Inflammatory macrophage (primary cell): ENCODE results near the gene PACSIN2.

Experiments
- DNase-seq, 2 donors: peaks; one replicate each; pipeline ENCODE4 v3.0.0-alpha.2; 2020 to 2022

The PACSIN2 gene

DNA sequence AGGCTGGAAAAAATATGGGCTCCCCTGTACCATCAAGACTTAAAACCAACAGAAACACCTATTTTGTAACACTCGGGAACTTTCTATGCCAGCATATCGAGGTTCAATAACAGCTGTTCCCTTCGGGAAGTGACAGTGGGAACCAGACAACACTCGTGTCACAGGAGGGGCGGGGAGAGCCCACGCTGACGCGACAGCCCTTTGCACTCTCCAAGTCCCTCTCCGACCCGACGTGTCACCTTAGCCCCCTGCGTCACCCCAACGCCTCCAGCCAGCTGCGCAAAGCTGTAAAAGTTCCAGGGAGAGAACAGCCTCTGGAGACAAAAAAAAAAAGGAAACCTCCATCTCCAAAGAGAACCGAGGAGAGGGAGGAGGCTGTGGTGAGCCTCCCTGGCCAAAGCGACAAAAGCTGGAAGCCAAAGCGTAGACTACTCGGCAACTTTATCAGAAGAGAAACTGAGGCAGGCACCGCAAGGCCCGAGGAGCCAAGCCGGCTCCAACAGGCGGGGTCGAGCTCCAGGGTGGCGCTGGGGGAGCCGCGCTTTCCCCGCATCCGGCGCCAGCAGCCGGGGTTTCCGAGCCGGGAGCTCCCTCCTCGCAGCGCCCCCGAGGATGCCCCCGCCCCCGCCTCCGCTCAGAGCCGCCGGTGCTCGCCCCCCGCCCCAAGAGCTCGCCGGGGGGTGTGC, 158.6 kb downstream of the PACSIN2 start:
- DNase-seq: peak; percentile 76 to 90

GRCh38 chr22:42855721-42856120, 159.2 kb downstream of the PACSIN2 start:
- DNase-seq: no peak

DNA sequence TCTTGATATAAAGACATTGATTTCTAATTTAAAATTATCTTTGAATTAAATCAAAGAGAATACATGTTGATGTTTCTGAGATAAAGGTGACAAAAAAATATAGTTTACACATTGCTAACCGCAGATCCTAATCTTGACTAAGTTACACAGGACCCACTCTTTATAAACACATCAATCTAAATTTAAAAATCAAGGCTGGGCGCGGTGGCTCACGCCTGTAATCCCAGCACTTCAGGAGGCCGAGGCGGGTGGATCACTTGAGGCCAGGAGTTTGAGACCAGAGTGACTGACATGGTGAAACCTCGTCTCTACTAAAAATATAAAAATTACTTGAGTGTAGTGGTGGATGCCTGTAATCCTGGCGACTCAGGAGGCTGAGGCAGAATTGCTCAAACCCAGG, 159.7 kb downstream of the PACSIN2 start:
- no peak for DNase-seq

DNA sequence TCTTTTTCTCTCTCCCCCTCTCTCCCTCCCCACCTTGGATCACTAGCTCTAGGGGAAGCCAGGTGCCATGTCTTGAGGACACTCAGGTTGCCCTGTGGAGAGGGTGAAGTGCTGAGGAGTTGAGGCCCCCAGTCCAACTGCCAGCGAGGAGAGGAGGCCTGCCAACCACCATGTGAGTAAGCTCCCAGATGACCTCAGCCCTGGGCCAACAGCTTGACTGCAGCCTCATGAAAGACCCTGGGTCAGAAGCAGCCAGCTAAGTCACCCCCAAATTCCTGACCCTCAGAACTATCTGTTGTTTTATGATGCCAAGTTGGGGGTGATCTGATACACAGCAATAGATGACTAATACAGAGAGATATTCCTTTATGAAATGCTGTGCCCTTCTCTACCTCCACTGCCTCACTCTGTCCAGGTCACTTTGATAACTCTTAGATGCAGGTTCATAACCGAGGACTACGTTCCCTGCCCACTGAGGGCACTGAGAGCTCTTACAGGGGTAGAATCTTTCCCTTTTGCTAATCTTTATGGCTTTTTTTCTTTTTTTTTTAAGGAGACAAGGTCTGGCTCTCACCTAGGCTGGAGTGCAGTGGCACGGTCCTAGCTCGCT, 165.9 kb downstream of the PACSIN2 start:
- no peak for DNase-seq

DNA sequence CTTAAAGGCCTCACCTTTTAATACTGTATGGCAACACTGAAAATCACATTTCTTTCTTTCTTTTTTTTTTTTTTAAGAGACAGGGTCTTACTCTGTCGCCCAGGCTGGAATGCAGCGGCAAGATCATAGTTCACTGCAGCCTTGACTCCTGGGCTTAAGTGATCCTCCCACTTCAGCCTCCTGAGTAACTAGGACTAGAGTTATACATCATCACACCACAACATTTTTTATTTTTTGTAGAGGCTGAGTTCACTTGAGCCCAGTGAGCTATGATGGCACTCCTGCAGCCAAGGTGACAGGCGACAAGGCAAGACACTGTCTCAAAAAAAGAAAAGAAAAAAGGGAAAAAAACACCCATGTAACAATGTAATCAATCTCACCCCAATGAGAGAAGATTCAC, 167.8 kb downstream of the PACSIN2 start:
- no peak for DNase-seq

GRCh38 chr22:42844756-42845155, 170.2 kb downstream of the PACSIN2 start:
- DNase-seq: no peak

DNA sequence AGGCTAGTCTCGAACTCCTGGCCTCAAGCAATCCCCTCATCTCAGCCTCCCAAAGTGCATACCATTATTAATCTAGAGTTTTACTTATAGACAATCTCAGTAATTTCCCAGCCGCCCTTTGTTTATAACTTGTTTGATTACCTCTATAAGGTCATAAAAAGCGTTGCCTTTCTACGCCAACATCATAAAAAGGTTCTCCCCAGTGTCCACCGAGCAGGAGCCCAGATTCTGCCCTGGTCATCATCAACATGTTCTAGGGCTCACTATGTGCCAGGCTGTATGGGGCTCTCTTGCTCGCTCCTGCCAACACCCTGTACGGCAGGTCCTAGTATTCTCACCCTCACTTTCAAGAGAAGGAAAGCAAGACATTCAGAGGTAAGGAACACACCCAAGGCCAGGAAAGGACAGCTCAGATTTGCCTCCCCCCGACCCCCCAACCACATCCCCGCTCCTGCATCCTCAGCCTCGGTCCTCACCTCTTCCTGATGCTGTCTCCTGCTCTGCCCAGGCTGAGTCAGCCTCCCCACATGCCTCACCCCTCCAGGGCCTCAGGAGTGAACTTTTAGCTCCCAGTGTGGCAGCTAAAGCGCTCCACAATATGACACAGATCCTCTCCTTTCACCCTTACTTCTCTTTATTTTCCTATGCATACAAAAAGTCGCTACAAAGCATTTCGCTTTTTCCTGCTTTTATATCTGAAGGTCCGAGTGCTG, 172.1 kb downstream of the PACSIN2 start:
- no peak for DNase-seq

GRCh38 chr22:42841444-42841843, 173.5 kb downstream of the PACSIN2 start:
- no peak for DNase-seq

DNA sequence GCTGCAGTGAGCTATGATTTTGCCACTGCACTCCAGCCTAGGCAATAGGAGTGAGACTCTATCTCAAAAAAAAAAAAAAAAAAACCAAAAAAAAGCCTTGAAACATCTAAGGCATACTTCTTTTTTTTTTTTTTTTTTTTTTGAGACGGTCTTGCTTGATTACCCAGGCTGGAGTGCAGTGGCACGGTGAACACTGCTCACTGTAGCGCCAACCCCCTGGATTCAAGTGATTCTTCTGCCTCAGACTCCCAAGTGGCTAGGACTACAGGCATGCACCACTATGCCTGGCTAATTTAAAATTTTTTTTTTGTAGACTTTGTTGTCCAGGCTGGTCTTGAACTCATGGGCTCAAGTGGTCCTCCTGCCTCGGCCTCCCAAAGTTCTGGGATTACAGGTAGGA, 177.4 kb downstream of the PACSIN2 start:
- no peak for DNase-seq

DNA sequence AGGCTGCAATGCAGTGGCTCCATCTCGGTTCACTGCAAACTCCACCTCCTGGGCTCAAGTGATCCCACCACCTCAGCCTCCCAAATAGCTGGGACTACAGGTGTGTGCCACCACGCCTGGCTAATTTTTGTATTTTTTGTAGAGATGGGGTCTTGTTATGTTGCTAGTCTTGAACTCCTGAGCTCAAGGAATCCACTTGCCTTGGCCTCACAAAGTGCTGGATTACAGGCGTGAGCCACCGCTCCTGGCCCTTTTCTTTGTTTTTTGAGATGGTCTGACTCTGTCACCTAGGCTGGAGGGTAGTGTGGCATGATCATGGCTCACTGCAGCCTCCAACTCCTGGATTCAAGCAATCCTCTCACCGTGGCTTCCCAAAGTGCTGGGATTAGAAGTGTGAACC, 178.9 kb downstream of the PACSIN2 start:
- no peak for DNase-seq

- no peak for DNase-seq
These were observed 180.6 kb downstream of the PACSIN2 start for GRCh38 chr22:42834177-42834949.

- DNase-seq: no peak
These were observed 181.8 kb downstream of the PACSIN2 start for GRCh38 chr22:42833104-42833503.

GRCh38 chr22:42831712-42832111, 183.2 kb downstream of the PACSIN2 start:
- no peak for DNase-seq

DNA sequence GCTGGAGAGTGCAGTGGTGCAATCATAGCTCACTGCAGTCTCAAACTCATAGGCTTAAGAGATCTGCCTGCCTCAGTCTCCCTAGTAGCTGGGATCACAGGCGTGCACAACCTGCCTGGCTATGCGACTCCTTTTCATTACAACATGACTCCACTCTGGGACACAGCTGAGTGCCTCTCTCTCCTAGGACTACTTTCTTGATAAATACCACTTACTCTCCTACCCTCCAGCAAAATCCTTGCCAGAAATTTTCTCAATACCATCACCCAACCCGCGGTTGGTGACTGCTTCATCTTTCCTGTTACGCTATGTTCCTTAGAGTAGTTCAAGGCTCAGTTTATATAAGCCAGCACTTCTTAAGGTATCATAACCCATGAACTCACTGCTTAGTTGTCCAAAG, 184.8 kb downstream of the PACSIN2 start:
- DNase-seq: no peak

GRCh38 chr22:42829302-42829701, 185.6 kb downstream of the PACSIN2 start:
- no peak for DNase-seq

DNA sequence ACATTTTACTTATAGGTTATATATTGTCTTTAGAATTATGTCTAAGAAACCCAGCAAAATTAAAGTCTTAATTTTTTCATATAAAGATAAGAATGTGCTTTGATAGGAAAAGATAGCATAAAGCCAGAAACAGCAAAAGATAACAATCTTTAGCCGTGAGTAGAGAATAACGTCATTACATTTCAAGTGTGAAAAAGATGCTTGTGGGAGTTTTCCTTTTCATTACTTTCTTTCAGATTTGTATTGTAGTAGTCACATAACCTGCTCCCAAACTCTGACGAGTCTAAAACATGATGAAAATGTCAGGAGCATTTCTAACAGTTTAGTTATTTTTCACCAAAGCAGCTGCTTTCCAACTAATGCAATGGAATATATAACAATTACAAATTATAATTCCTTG, 189.2 kb downstream of the PACSIN2 start:
- DNase-seq: no peak

DNA sequence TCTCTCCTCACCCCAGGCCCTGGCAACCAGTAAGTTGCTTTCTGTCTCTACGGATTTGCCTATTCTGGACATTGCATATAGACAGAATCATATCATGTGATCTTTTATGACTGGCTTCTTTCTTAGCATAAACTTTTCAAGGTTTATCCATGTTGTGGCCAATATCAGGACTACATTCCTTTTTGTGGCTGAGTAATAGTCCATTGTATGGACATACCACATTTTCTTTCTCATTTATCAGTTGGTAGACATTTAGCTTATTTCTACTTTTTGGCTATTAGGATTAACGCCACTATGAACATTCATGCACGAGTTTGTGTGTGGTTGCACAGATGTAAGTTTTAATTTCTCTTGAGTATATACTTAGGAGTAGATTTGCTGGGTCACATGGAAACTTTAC, 193.6 kb downstream of the PACSIN2 start:
- no peak for DNase-seq

- peak in 1 of 2 donors; percentile 33 for DNase-seq
These were observed 194.7 kb downstream of the PACSIN2 start for GRCh38 chr22:42820045-42820763.
